IPS-NIHi7 (cell line): ENCODE measurements around the gene GPNMB.
A peak's percentile ranks its signal among the peaks of the same experiment; 100 is the strongest.

Experiments
- DNase-seq: peaks from one replicate; pipeline ENCODE4 v3.0.0; 2012; ENCODE audit warnings: mixed read lengths; ENCODE audit errors: extremely low spot score

Gene GPNMB

GRCh38 chr7:23230641-23231101 lies 15.9 kb upstream of the GPNMB start:
- no peak for DNase-seq

GRCh38 chr7:23232966-23233365 lies 13.6 kb upstream of the GPNMB start:
- DNase-seq = no peak

- DNase-seq = no peak
These were observed 11.8 kb upstream of the GPNMB start for GRCh38 chr7:23234569-23235296.

GRCh38 chr7:23235813-23236221 lies 10.8 kb upstream of the GPNMB start:
- no peak for DNase-seq

GRCh38 chr7:23237000-23237399 lies 9.6 kb upstream of the GPNMB start:
- DNase-seq = no peak

- DNase-seq = no peak
These were observed 7.5 kb upstream of the GPNMB start for GRCh38 chr7:23238983-23239652.

GRCh38 chr7:23239698-23240097 lies 6.9 kb upstream of the GPNMB start:
- no peak for DNase-seq

GRCh38 chr7:23242321-23242720 lies 4.3 kb upstream of the GPNMB start:
- no peak for DNase-seq

GRCh38 chr7:23242935-23243334 lies 3.6 kb upstream of the GPNMB start:
- DNase-seq = no peak

- DNase-seq = peak; percentile 41
These were observed 549 bp downstream of the GPNMB start for GRCh38 chr7:23247046-23247602.

GRCh38 chr7:23247603-23248335 lies 1.2 kb downstream of the GPNMB start:
- DNase-seq = peak; percentile 58

GRCh38 chr7:23249486-23249885 lies 2.9 kb downstream of the GPNMB start:
- DNase-seq = no peak

GRCh38 chr7:23254051-23254681 lies 7.6 kb downstream of the GPNMB start:
- DNase-seq = no peak

GRCh38 chr7:23256731-23257130 lies 10.2 kb downstream of the GPNMB start:
- no peak for DNase-seq

GRCh38 chr7:23260371-23260770 lies 13.8 kb downstream of the GPNMB start:
- DNase-seq = no peak

GRCh38 chr7:23261843-23262452 lies 15.4 kb downstream of the GPNMB start:
- DNase-seq = peak; percentile 89

GRCh38 chr7:23264916-23265458 lies 18.4 kb downstream of the GPNMB start:
- no peak for DNase-seq

GRCh38 chr7:23266918-23267317 lies 20.3 kb downstream of the GPNMB start:
- no peak for DNase-seq

- no peak for DNase-seq
These were observed 20.8 kb downstream of the GPNMB start for GRCh38 chr7:23267357-23267756.

GRCh38 chr7:23268167-23268566 lies 21.6 kb downstream of the GPNMB start:
- DNase-seq = no peak

GRCh38 chr7:23268746-23269145 lies 22.2 kb downstream of the GPNMB start:
- DNase-seq = no peak
